ENCODE results near the gene LRRC49.

DNA sequence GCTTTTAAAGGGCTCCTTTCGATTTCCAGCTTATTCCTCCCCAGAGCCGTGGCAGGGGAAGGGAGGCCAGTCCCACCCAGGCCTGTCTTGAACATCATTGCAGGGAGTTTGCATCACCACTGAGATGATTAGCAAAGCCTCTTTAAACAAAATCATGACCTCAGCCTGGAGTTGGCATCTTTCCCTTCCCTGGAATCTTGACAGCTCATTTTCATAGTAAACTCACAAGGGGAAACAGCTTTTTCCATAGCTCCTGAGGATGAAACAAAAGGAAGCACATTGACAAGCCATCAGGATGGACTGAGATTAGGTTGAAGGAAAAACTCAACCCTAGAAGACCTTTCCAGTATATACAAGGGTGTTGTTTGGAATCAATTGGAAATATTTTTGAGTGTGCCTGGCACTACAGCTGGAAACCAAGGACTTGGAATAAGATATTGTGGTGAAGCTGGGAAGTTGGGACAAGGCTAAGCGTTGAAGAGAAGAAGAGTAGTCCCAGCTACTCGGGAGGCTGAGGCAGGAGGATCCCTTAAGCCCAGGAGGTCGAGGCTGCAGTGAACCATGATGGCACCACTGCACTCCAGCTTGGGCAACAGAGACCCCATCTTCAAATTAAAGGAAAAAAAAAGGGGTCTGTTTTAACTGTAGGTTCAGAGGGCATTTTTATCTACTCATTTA lies 35.6 kb upstream of the LRRC49 start:
- TF ChIP-seq, protein P1, sequence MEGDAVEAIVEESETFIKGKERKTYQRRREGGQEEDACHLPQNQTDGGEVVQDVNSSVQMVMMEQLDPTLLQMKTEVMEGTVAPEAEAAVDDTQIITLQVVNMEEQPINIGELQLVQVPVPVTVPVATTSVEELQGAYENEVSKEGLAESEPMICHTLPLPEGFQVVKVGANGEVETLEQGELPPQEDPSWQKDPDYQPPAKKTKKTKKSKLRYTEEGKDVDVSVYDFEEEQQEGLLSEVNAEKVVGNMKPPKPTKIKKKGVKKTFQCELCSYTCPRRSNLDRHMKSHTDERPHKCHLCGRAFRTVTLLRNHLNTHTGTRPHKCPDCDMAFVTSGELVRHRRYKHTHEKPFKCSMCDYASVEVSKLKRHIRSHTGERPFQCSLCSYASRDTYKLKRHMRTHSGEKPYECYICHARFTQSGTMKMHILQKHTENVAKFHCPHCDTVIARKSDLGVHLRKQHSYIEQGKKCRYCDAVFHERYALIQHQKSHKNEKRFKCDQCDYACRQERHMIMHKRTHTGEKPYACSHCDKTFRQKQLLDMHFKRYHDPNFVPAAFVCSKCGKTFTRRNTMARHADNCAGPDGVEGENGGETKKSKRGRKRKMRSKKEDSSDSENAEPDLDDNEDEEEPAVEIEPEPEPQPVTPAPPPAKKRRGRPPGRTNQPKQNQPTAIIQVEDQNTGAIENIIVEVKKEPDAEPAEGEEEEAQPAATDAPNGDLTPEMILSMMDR (conservative IDR thresholded peaks at IDR 0.05; ENCODE audit: low read length) = no peak
- TF ChIP-seq EZH2phosphoT487 (IDR thresholded peaks at IDR 0.05; ENCODE audit: borderline replicate concordance) = no peak

All from Loucy (cell line).